Subcutaneous adipose tissue (tissue), 4 donors: Measurements from ENCODE around the gene CLIC5. TPM values are rescaled to one million over a fixed set of nuclear protein-coding genes. Genes with fewer than 3 reads are reported as not detected.

Source experiments
- total RNA-seq, 4 donors: library from RNA; depleted of rRNA; stranded (reverse); fragments of >200 nt; gene quantifications; one replicate each; pipeline ENCODE4 v1.1.0, GENCODE V29; 2016
- TF ChIP-seq, protein P1 (sequence below): fragments of 450-650 bp; IDR thresholded peaks from one replicate; pipeline ENCODE4 v1.5.1; 2016; ENCODE audit warnings: low read depth, mild to moderate bottlenecking, control low read depth, antibody characterized with exemption, moderate library complexity

Gene CLIC5
- total RNA-seq, 4 donors from 2014 or later: 2.0 to 15.2 (median 8.5) TPM

DNA sequence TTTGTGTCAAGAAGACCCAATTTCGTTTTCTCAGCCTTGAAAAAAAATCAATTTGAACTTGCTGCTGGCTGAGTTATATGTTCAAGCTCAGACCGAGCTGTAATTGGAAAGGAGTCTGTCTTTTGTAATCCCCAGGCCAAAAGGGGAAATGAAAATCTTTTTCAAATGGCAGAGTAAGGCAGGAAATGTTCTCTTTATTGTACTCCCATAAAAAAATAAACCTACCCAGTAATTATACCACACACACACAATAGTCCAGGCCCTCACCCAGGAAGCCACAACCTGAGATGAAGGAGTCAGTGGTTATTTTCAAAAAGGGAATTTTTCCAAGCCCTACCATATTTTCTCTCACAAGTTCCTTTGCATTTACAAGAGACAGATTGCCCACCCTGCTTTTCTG is 45.3 kb downstream of the CLIC5 start:
- TF ChIP-seq, protein P1, sequence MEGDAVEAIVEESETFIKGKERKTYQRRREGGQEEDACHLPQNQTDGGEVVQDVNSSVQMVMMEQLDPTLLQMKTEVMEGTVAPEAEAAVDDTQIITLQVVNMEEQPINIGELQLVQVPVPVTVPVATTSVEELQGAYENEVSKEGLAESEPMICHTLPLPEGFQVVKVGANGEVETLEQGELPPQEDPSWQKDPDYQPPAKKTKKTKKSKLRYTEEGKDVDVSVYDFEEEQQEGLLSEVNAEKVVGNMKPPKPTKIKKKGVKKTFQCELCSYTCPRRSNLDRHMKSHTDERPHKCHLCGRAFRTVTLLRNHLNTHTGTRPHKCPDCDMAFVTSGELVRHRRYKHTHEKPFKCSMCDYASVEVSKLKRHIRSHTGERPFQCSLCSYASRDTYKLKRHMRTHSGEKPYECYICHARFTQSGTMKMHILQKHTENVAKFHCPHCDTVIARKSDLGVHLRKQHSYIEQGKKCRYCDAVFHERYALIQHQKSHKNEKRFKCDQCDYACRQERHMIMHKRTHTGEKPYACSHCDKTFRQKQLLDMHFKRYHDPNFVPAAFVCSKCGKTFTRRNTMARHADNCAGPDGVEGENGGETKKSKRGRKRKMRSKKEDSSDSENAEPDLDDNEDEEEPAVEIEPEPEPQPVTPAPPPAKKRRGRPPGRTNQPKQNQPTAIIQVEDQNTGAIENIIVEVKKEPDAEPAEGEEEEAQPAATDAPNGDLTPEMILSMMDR: no peak

DNA sequence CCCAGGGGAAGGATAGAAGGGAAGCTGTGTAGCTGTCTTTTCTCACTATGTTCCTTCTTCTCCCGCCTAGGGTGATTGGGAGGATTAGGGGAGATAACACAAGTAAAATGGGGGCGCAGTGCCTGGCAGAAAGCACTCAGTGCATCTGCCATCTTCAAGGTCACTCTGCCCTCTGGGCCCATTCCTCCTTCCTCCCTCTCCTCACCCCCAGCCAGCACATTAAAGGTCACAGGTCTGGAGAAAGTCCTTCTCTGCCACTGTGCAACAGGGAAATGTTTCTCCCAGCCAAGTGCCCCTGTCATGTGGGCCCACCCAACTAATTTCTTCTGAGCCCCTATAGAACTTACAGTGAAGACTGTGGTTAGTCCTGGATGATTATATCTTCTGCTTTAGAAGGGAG is 45.8 kb downstream of the CLIC5 start:
- TF ChIP-seq, protein P1: no peak

- TF ChIP-seq, protein P1: no peak
These were observed 46.6 kb downstream of the CLIC5 start for GRCh38 chr6:45969026-45969425.

DNA sequence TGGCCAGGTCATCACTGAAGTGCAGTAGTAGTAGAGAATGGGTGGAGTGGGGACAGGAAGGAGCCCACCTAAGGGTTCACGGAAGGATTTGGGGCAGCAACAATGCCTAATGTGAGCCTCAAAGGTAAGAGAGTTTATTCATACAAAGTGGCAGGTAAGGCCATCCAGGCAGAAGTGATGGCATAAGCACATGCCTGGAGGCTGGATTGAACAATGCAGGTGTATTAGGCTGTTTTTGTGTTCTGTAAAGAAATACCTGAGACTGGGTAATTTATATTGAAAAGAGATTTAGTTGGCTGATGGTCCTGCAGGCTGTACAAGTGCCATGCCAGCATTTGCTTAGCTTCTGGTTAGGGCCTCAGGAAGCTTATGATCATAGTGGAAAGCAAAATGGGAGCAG is 48.3 kb downstream of the CLIC5 start:
- TF ChIP-seq, protein P1: no peak

DNA sequence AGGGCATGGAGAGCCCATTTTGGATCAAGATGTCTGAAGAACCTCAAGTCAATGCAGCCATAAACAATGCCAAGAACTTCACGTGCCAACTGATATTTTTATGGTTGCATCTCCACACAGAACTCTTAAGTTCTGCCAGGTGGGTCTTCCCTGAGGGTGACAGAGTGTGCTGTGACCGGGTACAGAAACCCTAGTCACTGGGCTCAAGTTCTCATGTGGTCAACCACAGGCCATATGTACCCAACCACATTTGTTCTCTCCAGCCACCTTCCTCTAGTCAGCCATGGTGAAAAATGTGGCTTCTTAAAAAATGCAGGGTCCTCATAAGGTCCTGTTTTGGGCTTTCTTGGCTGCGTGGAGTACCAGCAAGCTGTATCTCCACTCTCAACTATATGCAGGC is 48.9 kb downstream of the CLIC5 start:
- TF ChIP-seq, protein P1: no peak

DNA sequence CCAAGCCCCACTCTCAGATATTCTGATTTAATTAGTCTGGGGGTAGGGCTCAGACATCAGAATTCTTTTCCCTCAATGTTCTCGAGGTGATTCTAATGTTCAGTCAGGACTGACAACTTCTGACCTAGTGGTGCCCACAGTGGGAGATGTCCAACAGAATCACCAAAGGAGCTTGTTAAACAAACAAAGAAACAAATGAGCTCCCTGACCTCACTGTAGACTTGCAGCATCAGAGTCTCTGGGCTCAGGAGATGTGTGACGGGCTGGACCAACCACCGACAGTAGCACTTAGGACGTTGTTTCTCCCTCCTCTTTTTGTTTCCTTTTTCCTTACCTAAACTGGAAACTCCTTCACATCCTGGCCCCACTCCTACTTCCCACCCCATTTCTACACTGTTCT is 49.3 kb downstream of the CLIC5 start:
- TF ChIP-seq, protein P1: no peak

GRCh38 chr6:45965792-45966191 is 49.9 kb downstream of the CLIC5 start:
- TF ChIP-seq, protein P1: no peak
